Transverse colon (tissue), 4 donors: Measurements from ENCODE around the gene RNF144A. TPM values are rescaled to one million over a fixed set of nuclear protein-coding genes. Genes with fewer than 3 reads are reported as not detected.

Source experiments
- DNase-seq: peaks from one replicate; pipeline ENCODE4 v3.0.0-alpha.2; 2019
- H3K27ac ChIP-seq, 4 donors: fragments of 200-600 bp; sonication (generic); 2 replicates each; pipeline ENCODE4 v1.5.1; 2016 to 2018; ENCODE audit warnings: inconsistent platforms in 4 of 4
- H3K27me3 ChIP-seq: fragments of 200-600 bp; sonication (generic); 2 replicates; pipeline ENCODE4 v1.5.1; 2017; ENCODE audit warnings: inconsistent platforms
- H3K36me3 ChIP-seq, 4 donors: fragments of 200-600 bp; sonication (generic); 2 replicates each; pipeline ENCODE4 v1.5.1; 2017 to 2019; ENCODE audit warnings: inconsistent platforms in 4 of 4
- H3K4me1 ChIP-seq, 4 donors: fragments of 200-600 bp; sonication (generic); 2 replicates each; pipeline ENCODE4 v1.5.1; 2017 to 2020; ENCODE audit warnings: inconsistent platforms in 4 of 4
- H3K4me3 ChIP-seq, 4 donors: fragments of 200-600 bp; sonication (generic); 1 replicate in 1 of 4; 2 replicates in 3 of 4; pipeline versions ENCODE4 v1.5.1 to v1.6.1; 2017 to 2019; ENCODE audit warnings: inconsistent platforms in 4 of 4
- H3K9me3 ChIP-seq, 2 donors: fragments of 200-600 bp; sonication (generic); 2 replicates each; pipeline ENCODE4 v1.5.1; 2017 to 2019; ENCODE audit warnings: inconsistent platforms in 2 of 2
- EP300 ChIP-seq: sonication (generic); formaldehyde crosslinking; IDR thresholded peaks from one replicate; pipeline ENCODE4 v1.6.1; 2017; ENCODE audit warnings: antibody characterized with exemption, low read depth
- POLR2A ChIP-seq: fragments of 450-650 bp; IDR thresholded peaks from one replicate; pipeline ENCODE4 v1.6.1; 2016; ENCODE audit warnings: antibody characterized with exemption, mild to moderate bottlenecking, moderate library complexity
- POLR2AphosphoS5 ChIP-seq, 3 donors: sonication (generic); formaldehyde crosslinking; IDR thresholded peaks; one replicate each; pipeline ENCODE4 v1.6.1; 2016; ENCODE audit warnings: antibody characterized with exemption in 3 of 3
- WGBS, 2 donors: methylation state at CpG; one replicate each; pipeline ENCODE4 v1.1.5; 2018; ENCODE audit warnings: low coverage in 1 of 2; 5-methylcytosine and 5-hydroxymethylcytosine counted together
- in situ Hi-C, 4 donors: fragments of 200-750 bp; cut with MboI; loops; one replicate each; pipeline versions ENCODE4 v1.15.0 to v1.15.1; 2017; ENCODE audit warnings: low sequenced_read_pairs in 3 of 4, low pct_ligation_motif_present in 1 of 4, low pct_unique_long_range_greater_than_20kb in 1 of 4
- intact Hi-C: fragments of 100-400 bp; cut with DNase I; formaldehyde crosslinking; loops from one replicate; pipeline ENCODE4 v1.15.1; 2023; ENCODE audit warnings: low total_unique reads
- total RNA-seq, 4 donors: library from RNA; depleted of rRNA; stranded (reverse); fragments of >200 nt; gene quantifications; one replicate each; pipeline ENCODE4 v1.1.0, GENCODE V29; 2016
- TF ChIP-seq, protein P1 (sequence below), 5 experiments: fragments of 200-600 bp in 3 of 5; fragments of 450-650 bp in 2 of 5; sonication (generic) in 3 of 5; IDR thresholded peaks; 1 replicate in 2 of 5; 2 replicates in 3 of 5; pipeline ENCODE4 v1.5.1; 2016 to 2017; ENCODE audit warnings: antibody characterized with exemption in 5 of 5, inconsistent platforms in 3 of 5, mild to moderate bottlenecking in 2 of 5, moderate library complexity in 1 of 5

RNF144A gene
- total RNA-seq, 4 donors from 2014 or later = 24.0 to 145 (median 83.0) TPM

DNA sequence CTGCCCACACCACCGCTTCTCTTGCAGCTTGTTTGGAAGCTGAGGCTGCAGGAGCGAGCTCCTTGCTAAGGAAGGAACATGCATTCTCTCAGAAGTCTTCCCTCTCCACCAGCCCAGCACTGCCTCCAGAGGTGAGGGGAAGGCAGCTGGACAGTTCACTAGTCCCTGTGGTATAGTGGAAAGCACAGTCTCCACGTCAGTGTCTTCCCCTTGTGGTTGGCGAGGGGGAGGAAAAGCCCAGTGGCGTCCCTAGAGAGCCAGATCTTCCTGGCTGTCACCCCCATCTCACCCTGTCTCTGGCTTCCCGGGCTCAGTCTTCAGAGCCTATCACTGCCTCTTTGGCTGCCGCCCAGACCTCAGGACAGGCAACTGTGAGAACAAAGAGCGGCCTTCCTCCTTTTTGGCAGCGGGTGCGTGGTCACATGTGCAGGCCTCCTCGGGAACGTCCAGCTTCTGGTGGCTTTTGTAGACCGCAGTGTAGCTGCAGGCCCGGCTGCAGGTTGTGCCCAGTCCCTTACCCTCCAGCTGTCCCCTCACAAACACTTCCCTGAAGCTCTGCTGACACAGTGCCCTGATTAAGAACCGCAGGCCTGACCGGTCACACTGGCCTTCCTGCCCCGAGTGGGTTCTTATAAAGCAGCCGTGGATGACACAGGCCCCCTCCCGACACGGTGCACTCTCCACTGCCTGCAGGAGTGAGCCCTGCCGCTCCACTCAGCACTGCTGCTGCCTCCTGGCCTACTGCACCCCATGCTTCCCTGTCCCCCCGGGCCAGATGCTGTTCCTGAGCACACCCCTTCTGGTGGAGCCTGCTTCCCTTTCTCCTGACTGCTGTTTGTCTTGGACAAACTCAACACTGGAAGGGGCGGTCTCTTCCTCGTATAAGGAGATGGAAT, 90.9 kb downstream of the RNF144A start:
- Histone ChIP-seq H3K27ac (peak overlapping the region; percentile 37 to 73 (median 62)), H3K4me1 (peaks cover 0 to 16% (median 5%) of the 10 kb centered on the region in 4 donors), H3K36me3 (no peaks in the 10 kb centered on the region), H3K4me3 (no peak overlapping the region), H3K27me3 (no peaks in the 10 kb centered on the region), H3K9me3 (no peaks in the 10 kb centered on the region)
- intact Hi-C loops (no loop called here), in situ Hi-C loops (loop anchor here in 1 of 4 donors (25.0 kb wide), 1 partner anchor 96 kb away; the partner anchor contains the start of gene RNF144A)
- peak in 1 of 3 donors; percentile 5 for TF ChIP-seq POLR2AphosphoS5 (IDR thresholded peaks at IDR 0.05)
- TF ChIP-seq, protein P1, sequence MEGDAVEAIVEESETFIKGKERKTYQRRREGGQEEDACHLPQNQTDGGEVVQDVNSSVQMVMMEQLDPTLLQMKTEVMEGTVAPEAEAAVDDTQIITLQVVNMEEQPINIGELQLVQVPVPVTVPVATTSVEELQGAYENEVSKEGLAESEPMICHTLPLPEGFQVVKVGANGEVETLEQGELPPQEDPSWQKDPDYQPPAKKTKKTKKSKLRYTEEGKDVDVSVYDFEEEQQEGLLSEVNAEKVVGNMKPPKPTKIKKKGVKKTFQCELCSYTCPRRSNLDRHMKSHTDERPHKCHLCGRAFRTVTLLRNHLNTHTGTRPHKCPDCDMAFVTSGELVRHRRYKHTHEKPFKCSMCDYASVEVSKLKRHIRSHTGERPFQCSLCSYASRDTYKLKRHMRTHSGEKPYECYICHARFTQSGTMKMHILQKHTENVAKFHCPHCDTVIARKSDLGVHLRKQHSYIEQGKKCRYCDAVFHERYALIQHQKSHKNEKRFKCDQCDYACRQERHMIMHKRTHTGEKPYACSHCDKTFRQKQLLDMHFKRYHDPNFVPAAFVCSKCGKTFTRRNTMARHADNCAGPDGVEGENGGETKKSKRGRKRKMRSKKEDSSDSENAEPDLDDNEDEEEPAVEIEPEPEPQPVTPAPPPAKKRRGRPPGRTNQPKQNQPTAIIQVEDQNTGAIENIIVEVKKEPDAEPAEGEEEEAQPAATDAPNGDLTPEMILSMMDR (IDR thresholded peaks at IDR 0.05) = no peak
- peak; percentile 73 for DNase-seq
- whole genome bisulfite sequencing, 2 donors = 60 to 64% methylated on average over 2 to 24 of the region's 24 CpGs

DNA sequence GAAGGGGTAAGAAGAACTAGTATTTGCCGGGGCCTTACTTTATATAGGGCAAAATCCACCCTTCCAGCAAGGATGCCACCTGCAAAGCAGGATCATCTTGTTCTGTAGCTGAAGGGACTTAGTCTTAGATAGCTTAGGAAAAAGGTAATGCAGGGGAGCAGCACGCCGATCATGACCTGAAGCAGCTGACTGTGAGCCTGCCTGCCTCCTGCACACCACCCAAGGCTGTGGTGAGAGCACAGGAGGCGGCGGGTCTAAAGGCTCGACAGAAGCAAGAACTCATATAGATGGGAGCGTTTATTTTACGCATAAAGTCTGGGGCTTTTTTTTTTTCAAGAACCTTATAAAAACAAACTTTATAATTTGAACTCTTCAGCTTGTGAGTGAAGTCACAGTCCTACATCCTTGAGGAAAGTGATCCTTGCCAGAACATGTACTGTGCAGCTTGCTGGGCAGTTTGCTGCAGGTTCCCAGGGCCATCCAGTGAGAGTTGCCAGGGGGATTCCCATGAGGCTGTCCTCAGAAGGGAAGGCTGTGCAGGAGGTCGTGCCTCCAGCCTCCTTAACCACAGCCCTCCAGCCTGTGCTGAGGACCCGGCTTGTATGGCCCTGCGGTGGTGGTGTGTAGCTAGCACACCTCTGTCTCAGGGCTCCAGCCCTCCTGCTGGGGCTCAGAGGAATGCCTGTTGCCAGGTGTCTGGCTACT, 92.1 kb downstream of the RNF144A start:
- no peak for TF ChIP-seq POLR2A
- no peak for TF ChIP-seq EP300
- TF ChIP-seq, protein P1 (IDR thresholded peaks at IDR 0.05) = no peak
- TF ChIP-seq POLR2AphosphoS5 (IDR thresholded peaks at IDR 0.05) = no peak
- Histone ChIP-seq H3K4me1 (peaks cover 0 to 21% (median 7%) of the 10 kb centered on the region in 4 donors), H3K9me3 (no peaks in the 10 kb centered on the region), H3K27ac (peak overlapping the region; percentile 27 to 73 (median 62)), H3K36me3 (no peaks in the 10 kb centered on the region), H3K27me3 (no peaks in the 10 kb centered on the region), H3K4me3 (no peak overlapping the region)
- in situ Hi-C loops = loop anchor here in 1 of 4 donors (25.0 kb wide), 1 partner anchor 97 kb away; the partner anchor contains the start of gene RNF144A
- 87% methylated on average over 5 to 11 of the region's 11 CpGs for WGBS, 2 donors
- intact Hi-C loops = no loop called here
- no peak for DNase-seq

DNA sequence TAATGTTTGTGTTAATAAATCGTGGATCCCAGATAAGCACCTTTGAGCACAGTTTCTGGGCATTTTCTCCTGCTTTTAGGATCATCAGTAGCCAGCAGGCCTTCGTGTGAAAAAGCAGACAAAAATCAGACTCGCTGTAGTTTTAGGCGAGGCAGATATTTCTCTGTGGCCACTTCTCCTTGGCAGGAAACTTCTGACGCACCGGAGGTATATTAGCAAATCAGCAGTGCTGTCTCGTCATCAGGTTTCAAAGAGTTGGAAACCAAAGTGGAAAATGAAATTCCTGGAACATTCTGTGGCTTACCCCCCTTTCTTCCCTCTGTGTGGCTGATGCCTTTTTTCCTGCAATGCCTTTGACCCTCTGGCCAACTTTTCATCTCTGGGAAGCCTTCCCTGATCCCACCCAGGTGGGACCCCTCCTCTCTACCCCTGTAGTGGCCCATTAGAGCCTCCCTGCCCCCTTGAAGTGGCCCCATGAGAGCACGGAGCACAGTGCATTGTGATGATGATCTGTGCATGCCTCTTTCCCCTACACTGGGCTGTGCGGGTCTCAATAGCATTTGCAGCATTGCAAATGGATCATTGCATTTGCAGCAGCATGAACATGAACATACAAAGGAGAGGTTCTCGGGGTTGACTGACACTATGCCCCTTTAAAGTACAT, 93.3 kb downstream of the RNF144A start:
- WGBS, 2 donors = 60 to 63% methylated on average over 3 to 10 of the region's 10 CpGs
- TF ChIP-seq, protein P1 (IDR thresholded peaks at IDR 0.05) = no peak
- TF ChIP-seq EP300 = no peak
- TF ChIP-seq POLR2A = no peak
- peak in 2 of 3 donors; percentile 7 to 21 for TF ChIP-seq POLR2AphosphoS5 (IDR thresholded peaks at IDR 0.05)
- no peaks in the 10 kb centered on the region for H3K27me3 ChIP-seq
- H3K4me1 ChIP-seq = peaks cover 0 to 19% (median 10%) of the 10 kb centered on the region in 4 donors
- H3K27ac ChIP-seq = peak overlapping the region; percentile 12 to 73 (median 52)
- DNase-seq = no peak
- no peak overlapping the region for H3K4me3 ChIP-seq
- in situ Hi-C loops = loop anchor here in 1 of 4 donors (25.0 kb wide), 1 partner anchor 98 kb away; the partner anchor contains the start of gene RNF144A
- no peaks in the 10 kb centered on the region for H3K9me3 ChIP-seq
- intact Hi-C loops = loop anchor here (10.0 kb wide), 1 partner anchor 96 kb away; the partner anchor contains the start of gene RNF144A
- H3K36me3 ChIP-seq = no peaks in the 10 kb centered on the region
